K562 (cell line): ENCODE measurements around the gene HSDL1. TPM values are rescaled to one million over a fixed set of nuclear protein-coding genes. Genes with fewer than 3 reads are reported as not detected.

Experiments used
- FOXK2 ChIP-seq, 2 experiments: fragments of 450-650 bp; IDR thresholded peaks in 1 of 2; conservative IDR thresholded peaks in 1 of 2; 2 replicates each; pipeline ENCODE4 v1.6.1; 2016; ENCODE audit warnings: low read depth in 2 of 2, mild to moderate bottlenecking in 1 of 2
- KHSRP ChIP-seq: fragments of 450-650 bp; IDR thresholded peaks from 2 replicates; pipeline ENCODE4 v1.6.1; 2017
- NCOA6 ChIP-seq: fragments of 450-650 bp; IDR thresholded peaks from 2 replicates; pipeline ENCODE4 v1.6.1; 2017; ENCODE audit warnings: mild to moderate bottlenecking
- YBX1 ChIP-seq: fragments of 450-650 bp; IDR thresholded peaks from 2 replicates; pipeline ENCODE4 v1.7.1; 2016; ENCODE audit warnings: mild to moderate bottlenecking
- ZBTB40 ChIP-seq, 2 experiments: fragments of 450-650 bp in 1 of 2; sonication (generic) in 1 of 2; formaldehyde crosslinking in 1 of 2; IDR thresholded peaks; 2 replicates each; pipeline versions ENCODE4 v1.7.1 to v1.9.0; 2016 to 2022; ENCODE audit warnings: inconsistent platforms in 1 of 2, mild to moderate bottlenecking in 1 of 2, missing genetic modification reagents in 1 of 2
- ZMIZ1 ChIP-seq, 2 experiments: fragments of 150-350 bp in 1 of 2; IDR thresholded peaks; 2 replicates each; pipeline ENCODE4 v1.6.1; 2012 to 2016; ENCODE audit warnings: low read depth in 2 of 2, low read length in 2 of 2, mild to moderate bottlenecking in 1 of 2, moderate library complexity in 1 of 2
- ZNF212 ChIP-seq: fragments of 450-650 bp; formaldehyde crosslinking; IDR thresholded peaks from 2 replicates; pipeline ENCODE4 v1.4.0; 2020; ENCODE audit warnings: mild to moderate bottlenecking
- ZNF3 ChIP-seq: fragments of 250-450 bp; sonication (Bioruptor Pico); IDR thresholded peaks from 2 replicates; pipeline ENCODE4 v1.5.0; 2021; ENCODE audit warnings: mild to moderate bottlenecking, moderate library complexity
- ZNF444 ChIP-seq: fragments of 250-450 bp; sonication (Bioruptor Pico); IDR thresholded peaks from 2 replicates; pipeline ENCODE4 v1.4.0; 2020; ENCODE audit warnings: mild to moderate bottlenecking, moderate library complexity
- polyA plus RNA-seq, 8 experiments: library from polyadenylated mRNA; depleted of rRNA in 4 of 8; stranded (reverse) in 5 of 8; unstranded in 3 of 8; fragments of >200 nt; fragmentation: Nextera tagmentation in 2 of 8; fragmentation: Illumina TruSeq in 1 of 8; extraction: Ambion mirVana in 2 of 8; extraction: Trizol in 1 of 8; gene quantifications; 2 replicates each; pipeline versions ENCODE4 v1.2.1 to v1.2.3, GENCODE V29; 2011 to 2014; ENCODE audit warnings: inconsistent platforms in 1 of 8, missing spikeins in 1 of 8
- total RNA-seq, 7 experiments: library from RNA; depleted of rRNA in 6 of 7; stranded (reverse); fragments of >200 nt in 6 of 7; fragmentation: Illumina TruSeq in 2 of 7; extraction: Trizol in 2 of 7; gene quantifications; 2 replicates each; pipeline versions ENCODE4 v1.2.1 to v1.2.3, GENCODE V29; 2011 to 2021; ENCODE audit warnings: low replicate concordance in 1 of 7

Gene HSDL1
- total and polyA plus RNA-seq, 9 of the 15 experiments (the other 6 are each of a cell fraction or from before 2014, with no cell fraction given): 14.8 to 41.2 (median 27.7) TPM

GRCh38 chr16:84139628-84140258, 5.2 kb downstream of the HSDL1 start (continued):
- 0 out of 2 replicates have a peak, but pooled peaks have one; percentile 8 for TF ChIP-seq ZBTB40 (IDR thresholded peaks at IDR 0.05)
- TF ChIP-seq ZBTB40 (CRISPR knock-in tag; IDR thresholded peaks at IDR 0.05): no peak
- no peak for TF ChIP-seq NCOA6
- TF ChIP-seq ZNF444 (CRISPR knock-in tag): no peak
- TF ChIP-seq KHSRP: no peak
- no peak for TF ChIP-seq ZNF212 (CRISPR knock-in tag)
- no peak for TF ChIP-seq ZNF3 (CRISPR knock-in tag)
- no peak for TF ChIP-seq ZMIZ1 (IDR thresholded peaks at IDR 0.05; ENCODE audit: low read depth in 2 of 2, low read length in 2 of 2)
- TF ChIP-seq YBX1: no peak
- TF ChIP-seq FOXK2 (conservative IDR thresholded peaks at IDR 0.05 in 1 of 2, IDR thresholded peaks at IDR 0.05 in 1 of 2; ENCODE audit: low read depth in 2 of 2): no peak; a peak in 1 of 4 replicates
